Uterus (tissue), 4 donors: ENCODE measurements around the gene RFX2. TPM values are rescaled to one million over a fixed set of nuclear protein-coding genes. Genes with fewer than 3 reads are reported as not detected.
"Not testable (repeated sequence)": the region's sequence is repeated elsewhere in the genome, so short reads cannot be mapped to it uniquely, and the experiment has no call there.

ENCODE experiments used
- DNase-seq, 2 donors: peaks; one replicate each; pipeline ENCODE4 v3.0.0-alpha.2; 2019 to 2020
- H3K27ac ChIP-seq, 2 donors: fragments of 200-600 bp; sonication (generic); 1 replicate in 1 of 2; 2 replicates in 1 of 2; pipeline ENCODE4 v1.5.1; 2016 to 2018
- H3K27me3 ChIP-seq, 2 donors: fragments of 200-600 bp; sonication (generic); one replicate each; pipeline ENCODE4 v1.5.1; 2018 to 2019; ENCODE audit warnings: control low read depth in 1 of 2
- H3K36me3 ChIP-seq, 2 donors: fragments of 200-600 bp; sonication (generic); one replicate each; pipeline ENCODE4 v1.5.1; 2019; ENCODE audit warnings: control low read depth in 1 of 2
- H3K4me1 ChIP-seq, 2 donors: fragments of 200-600 bp; sonication (generic); one replicate each; pipeline ENCODE4 v1.5.1; 2018 to 2019; ENCODE audit warnings: control low read depth in 1 of 2
- H3K4me3 ChIP-seq, 2 donors: fragments of 200-600 bp; sonication (generic); 1 replicate in 1 of 2; 2 replicates in 1 of 2; pipeline ENCODE4 v1.5.1; 2018 to 2019; ENCODE audit warnings: mild to moderate bottlenecking in 1 of 2
- H3K9me3 ChIP-seq, 2 donors: fragments of 200-600 bp; sonication (generic); one replicate each; pipeline ENCODE4 v1.5.1; 2019; ENCODE audit warnings: control low read depth in 1 of 2
- CTCF ChIP-seq, 4 experiments: fragments of 200-600 bp in 2 of 4; fragments of 450-650 bp in 2 of 4; sonication (generic) in 2 of 4; IDR thresholded peaks; one replicate each; pipeline ENCODE4 v1.5.1; 2016 to 2019; ENCODE audit warnings: antibody characterized with exemption in 4 of 4, mild to moderate bottlenecking in 2 of 4, moderate library complexity in 1 of 4
- POLR2A ChIP-seq, 2 donors: fragments of 450-650 bp; IDR thresholded peaks; one replicate each; pipeline ENCODE4 v1.6.1; 2016; ENCODE audit warnings: antibody characterized with exemption in 2 of 2, mild to moderate bottlenecking in 1 of 2, moderate library complexity in 1 of 2
- intact Hi-C: fragments of 100-400 bp; cut with DNase I; formaldehyde crosslinking; loops from one replicate; pipeline ENCODE4 v1.15.1; 2023; ENCODE audit warnings: low total_unique reads
- total RNA-seq, 4 donors: library from RNA; depleted of rRNA in 3 of 4; stranded (reverse); fragments of >200 nt in 3 of 4; gene quantifications; one replicate each; pipeline versions ENCODE4 v1.1.0 to v1.2.4, GENCODE V29; 2014 to 2023
- donor health status: DM: yes; HTN: yes; CAD: no.

RFX2 gene
- total RNA-seq, 4 donors from 2014 or later = 10.5 to 77.9 (median 22.8) TPM

DNA sequence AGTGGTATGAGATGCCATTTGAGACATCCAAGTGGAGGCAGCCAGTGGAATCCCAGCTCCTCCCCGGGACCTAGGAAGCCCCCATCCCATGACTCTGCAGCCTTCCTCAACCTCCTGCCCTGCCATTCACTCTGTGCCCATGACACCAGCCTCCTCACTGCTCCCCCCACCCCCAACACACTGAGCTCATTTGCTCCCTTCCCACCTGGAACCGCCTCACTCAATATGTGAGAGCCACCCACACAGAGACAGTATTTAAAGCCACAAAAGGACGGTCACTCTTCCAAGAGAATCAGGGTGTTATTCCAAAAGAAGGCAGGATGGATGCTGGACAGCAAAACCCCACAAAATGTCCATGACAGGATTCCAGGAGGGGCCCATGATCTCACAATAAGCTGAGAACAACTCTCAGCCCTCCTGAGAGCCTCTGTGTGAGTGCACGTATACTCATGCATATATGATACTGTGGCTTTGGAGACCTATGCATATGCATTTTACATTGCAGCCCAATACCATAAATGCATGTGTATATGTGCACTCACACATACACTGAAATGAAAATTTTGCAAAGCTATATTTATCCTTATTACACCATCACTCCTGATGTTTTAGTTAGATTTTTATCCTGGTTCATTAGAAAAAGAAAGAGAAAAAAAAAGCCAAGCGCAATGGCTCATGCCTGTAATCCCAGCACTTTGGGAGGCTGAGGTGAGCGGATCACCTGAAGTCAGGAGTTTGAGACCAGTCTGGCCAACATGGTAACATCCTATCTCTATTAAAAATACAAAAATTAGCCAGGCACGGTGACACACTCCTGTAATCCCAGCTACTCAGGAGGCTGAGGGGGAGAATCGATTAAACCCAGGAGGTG is 121.5 kb downstream of the RFX2 start:
- no peaks in the 10 kb centered on the region for H3K9me3 ChIP-seq
- H3K27me3 ChIP-seq = no peaks in the 10 kb centered on the region
- H3K4me1 ChIP-seq = no peaks in the 10 kb centered on the region
- no peak overlapping the region for H3K4me3 ChIP-seq
- H3K27ac ChIP-seq = no peak overlapping the region
- intact Hi-C loops = loop anchor here (5.0 kb wide), 1 partner anchor 34 kb away; no protein-coding TSS in a partner anchor
- no peaks in the 10 kb centered on the region for H3K36me3 ChIP-seq
- DNase-seq = no peak
- TF ChIP-seq POLR2A (IDR thresholded peaks at IDR 0.05) (no peak), CTCF (IDR thresholded peaks at IDR 0.05) (no peak)

DNA sequence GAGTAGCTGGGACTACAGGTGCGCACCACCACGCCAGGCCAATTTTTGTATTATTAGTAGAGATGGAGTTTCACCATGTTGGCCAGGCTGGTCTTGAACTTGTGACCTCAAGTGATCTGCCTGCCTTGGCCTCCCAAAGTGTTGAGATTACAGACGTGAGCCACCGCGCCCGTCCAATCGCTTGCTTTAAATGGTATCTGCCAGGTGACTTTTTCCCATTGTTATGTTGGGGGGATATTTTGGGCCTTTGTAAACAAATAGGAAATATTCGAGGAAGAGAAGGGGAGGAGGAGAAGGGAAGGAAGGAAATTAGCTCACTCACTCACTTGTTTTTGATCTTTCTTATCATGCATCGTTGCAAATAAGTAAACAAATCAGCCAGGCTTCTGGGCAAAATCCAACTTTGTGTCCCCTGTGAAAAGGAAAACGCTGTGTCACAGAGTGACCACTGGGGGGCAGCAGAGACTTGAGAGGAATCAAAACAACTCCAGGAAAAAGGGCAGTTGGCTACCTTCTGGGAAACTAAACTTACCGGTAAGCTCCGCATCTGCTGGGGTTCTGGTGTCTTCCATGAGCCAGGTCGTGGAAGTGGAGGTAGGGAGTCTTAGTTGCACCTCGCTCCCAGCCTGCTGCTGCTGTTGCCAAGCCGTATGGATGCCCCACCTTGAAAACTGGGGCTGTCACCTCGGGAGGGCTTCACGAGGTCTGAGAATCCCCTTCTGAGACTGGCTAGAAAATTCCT is 123.1 kb downstream of the RFX2 start:
- Histone ChIP-seq H3K27me3 (no peaks in the 10 kb centered on the region), H3K4me3 (peak overlapping the region in 1 of 2 donors; percentile 17), H3K4me1 (no peaks in the 10 kb centered on the region), H3K27ac (peak overlapping the region in 1 of 2 donors; percentile 33), H3K9me3 (no peaks in the 10 kb centered on the region), H3K36me3 (no peaks in the 10 kb centered on the region)
- peak; percentile 76 to 85 for DNase-seq
- TF ChIP-seq CTCF (IDR thresholded peaks at IDR 0.05) (peak; percentile 90 to 95 (median 94)), POLR2A (IDR thresholded peaks at IDR 0.05) (no peak)
- intact Hi-C loops = loop anchor here (5.0 kb wide), 1 partner anchor 35 kb away; no protein-coding TSS in a partner anchor

DNA sequence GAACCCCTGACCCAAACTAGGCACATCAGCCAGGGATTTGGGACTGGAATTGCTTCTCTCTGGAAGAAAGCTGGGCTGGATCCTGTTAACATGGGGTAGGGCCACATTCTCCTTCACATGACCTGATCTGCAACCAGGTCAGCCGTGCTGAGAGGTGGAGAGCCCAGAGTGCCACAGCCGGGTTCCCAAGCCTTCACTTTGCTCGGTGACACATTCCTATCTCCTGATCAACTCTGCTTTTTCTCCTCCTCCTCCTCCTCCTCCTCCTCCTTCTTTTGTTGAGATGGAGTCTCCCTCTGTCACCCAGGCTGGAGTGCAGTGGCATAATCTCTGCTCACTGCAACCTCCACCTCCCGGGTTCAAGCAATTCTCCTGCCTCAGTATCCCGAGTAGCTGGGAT is 124.5 kb downstream of the RFX2 start:
- not testable (repeated sequence) for H3K27me3 ChIP-seq, DNase-seq, H3K9me3 ChIP-seq, H3K36me3 ChIP-seq, H3K4me3 ChIP-seq, H3K4me1 ChIP-seq, H3K27ac ChIP-seq
- intact Hi-C loops = loop anchor here (5.0 kb wide), 1 partner anchor 36 kb away; no protein-coding TSS in a partner anchor

DNA sequence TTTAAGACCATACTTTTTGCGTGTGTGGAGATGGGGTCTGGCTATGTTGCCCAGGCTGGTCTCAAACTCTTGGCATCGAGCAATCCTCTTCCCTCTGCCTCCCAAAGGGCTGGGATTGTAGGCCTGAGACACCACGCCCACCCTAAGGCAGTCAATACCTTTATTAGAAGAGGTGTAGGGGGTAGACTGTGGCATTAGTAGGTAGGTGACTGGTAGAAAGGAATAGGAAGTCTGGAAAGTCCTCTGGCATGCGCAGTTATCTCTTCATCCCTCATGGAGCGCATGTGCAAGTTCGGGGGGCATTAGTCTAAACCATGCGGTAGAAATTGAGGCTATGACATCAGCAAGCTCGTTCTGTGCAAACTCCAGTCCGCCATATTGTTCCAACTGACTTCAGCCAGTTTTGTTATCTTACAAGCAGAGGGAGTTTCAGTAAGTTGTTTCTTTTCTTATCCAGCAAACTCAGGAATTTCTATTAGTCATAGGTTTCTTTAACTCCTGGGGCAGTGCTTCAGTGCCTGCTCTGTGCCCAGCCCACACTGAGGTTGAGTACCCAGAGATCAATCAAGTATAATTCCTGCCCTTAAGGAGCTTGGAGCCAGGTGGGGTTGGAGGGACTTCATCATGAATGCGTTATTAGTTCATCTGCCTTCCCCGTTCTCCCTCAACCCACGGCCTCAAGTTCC is 125.1 kb downstream of the RFX2 start:
- DNase-seq = no peak
- Histone ChIP-seq H3K36me3 (no peaks in the 10 kb centered on the region), H3K27me3 (no peaks in the 10 kb centered on the region), H3K27ac (no peak overlapping the region), H3K4me3 (no peak overlapping the region), H3K9me3 (no peaks in the 10 kb centered on the region), H3K4me1 (no peaks in the 10 kb centered on the region)
- intact Hi-C loops = loop anchor here (5.0 kb wide), 1 partner anchor 37 kb away; no protein-coding TSS in a partner anchor
- no peak for TF ChIP-seq POLR2A (IDR thresholded peaks at IDR 0.05)

DNA sequence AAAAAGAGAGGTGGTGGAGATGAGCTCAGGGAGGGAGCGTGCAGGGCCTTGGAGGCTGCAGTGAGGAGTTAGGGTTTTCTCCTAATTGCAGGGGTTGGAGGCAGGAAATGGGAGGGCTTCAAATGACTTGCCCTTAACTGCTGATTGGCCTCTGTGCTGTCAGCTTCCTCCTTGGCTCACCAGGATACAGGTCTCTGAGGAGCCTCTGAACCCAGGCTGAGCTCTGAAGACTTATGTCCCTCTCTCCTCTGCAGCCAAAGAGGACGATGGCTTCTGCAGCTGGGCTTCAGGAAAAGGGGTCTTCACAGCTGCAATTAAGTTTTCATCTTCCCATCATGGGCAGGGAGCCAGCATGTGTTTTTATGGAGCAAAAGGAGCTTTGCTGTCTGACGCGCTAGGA is 125.7 kb downstream of the RFX2 start:
- Histone ChIP-seq H3K27me3 (no peaks in the 10 kb centered on the region), H3K36me3 (no peaks in the 10 kb centered on the region), H3K4me3 (no peak overlapping the region), H3K27ac (no peak overlapping the region), H3K4me1 (no peaks in the 10 kb centered on the region), H3K9me3 (no peaks in the 10 kb centered on the region)
- DNase-seq = no peak
- intact Hi-C loops = no loop called here
- TF ChIP-seq CTCF (IDR thresholded peaks at IDR 0.05) = no peak
- TF ChIP-seq POLR2A (IDR thresholded peaks at IDR 0.05) = no peak
